K562 (cell line): ENCODE results near the gene ECI1. TPM values are rescaled to one million over a fixed set of nuclear protein-coding genes. Genes with fewer than 3 reads are reported as not detected.

Source experiments
- CBX1 ChIP-seq: sonication (generic); IDR thresholded peaks from 2 replicates; pipeline ENCODE4 v1.6.1; 2016; ENCODE audit warnings: antibody characterized with exemption, low read depth, mild to moderate bottlenecking
- ELF4 ChIP-seq: fragments of 450-650 bp; formaldehyde crosslinking; IDR thresholded peaks from 2 replicates; pipeline ENCODE4 v1.4.0; 2022; ENCODE audit warnings: missing genetic modification characterization
- FOXK2 ChIP-seq, 2 experiments: fragments of 450-650 bp; IDR thresholded peaks in 1 of 2; conservative IDR thresholded peaks in 1 of 2; 2 replicates each; pipeline ENCODE4 v1.6.1; 2016; ENCODE audit warnings: low read depth in 2 of 2, mild to moderate bottlenecking in 1 of 2
- KAT7 ChIP-seq: sonication (generic); formaldehyde crosslinking; IDR thresholded peaks from 2 replicates; pipeline ENCODE4 v1.8.0; 2022; ENCODE audit warnings: missing genetic modification reagents, mild to moderate bottlenecking, borderline replicate concordance
- KLF6 ChIP-seq: fragments of 250-450 bp; sonication (Bioruptor Pico); IDR thresholded peaks from 2 replicates; pipeline ENCODE4 v1.4.0; 2020; ENCODE audit warnings: mild to moderate bottlenecking, moderate library complexity, borderline replicate concordance
- MAFF ChIP-seq: IDR thresholded peaks from 2 replicates; pipeline ENCODE4 v1.6.1; 2012; ENCODE audit warnings: low read length, improper control_type of control experiment
- NFE2 ChIP-seq: IDR thresholded peaks from 2 replicates; pipeline ENCODE4 v1.6.1; 2014; ENCODE audit warnings: antibody characterized with exemption, low read depth
- SREBF1 ChIP-seq: fragments of 150-350 bp; IDR thresholded peaks from 2 replicates; pipeline ENCODE4 v1.6.1; 2014; ENCODE audit warnings: antibody characterized with exemption, low read depth, low read length, borderline replicate concordance
- TCF7L2 ChIP-seq: fragments of 150-350 bp; IDR thresholded peaks from 2 replicates; pipeline ENCODE4 v1.6.1; 2016; ENCODE audit warnings: low read depth, mild to moderate bottlenecking, low read length, moderate library complexity
- ZBTB7A ChIP-seq: IDR thresholded peaks from 2 replicates; pipeline ENCODE4 v1.6.1; 2011; ENCODE audit warnings: low read depth, mild to moderate bottlenecking, low read length, moderate library complexity, borderline replicate concordance; ENCODE audit not compliant: control insufficient read depth
- ZNF696 ChIP-seq: fragments of 250-450 bp; sonication (Bioruptor Pico); conservative IDR thresholded peaks from 2 replicates; pipeline ENCODE4 v1.4.0; 2020; ENCODE audit warnings: mild to moderate bottlenecking, moderate library complexity
- ZNF699 ChIP-seq: fragments of 250-450 bp; sonication (Bioruptor Pico); IDR thresholded peaks from 2 replicates; pipeline ENCODE4 v1.8.0; 2021; ENCODE audit warnings: mild to moderate bottlenecking, moderate library complexity; ENCODE audit not compliant: insufficient replicate concordance
- ZNF766 ChIP-seq: fragments of 200-800 bp; sonication (Bioruptor generic); conservative IDR thresholded peaks from 2 replicates; pipeline ENCODE4 v1.6.1; 2016; ENCODE audit warnings: missing genetic modification characterization, missing compliant biosample characterization
- polyA plus RNA-seq, 8 experiments: library from polyadenylated mRNA; depleted of rRNA in 4 of 8; stranded (reverse) in 5 of 8; unstranded in 3 of 8; fragments of >200 nt; fragmentation: Nextera tagmentation in 2 of 8; fragmentation: Illumina TruSeq in 1 of 8; extraction: Ambion mirVana in 2 of 8; extraction: Trizol in 1 of 8; gene quantifications; 2 replicates each; pipeline versions ENCODE4 v1.2.1 to v1.2.3, GENCODE V29; 2011 to 2014; ENCODE audit warnings: inconsistent platforms in 1 of 8, missing spikeins in 1 of 8
- total RNA-seq, 7 experiments: library from RNA; depleted of rRNA in 6 of 7; stranded (reverse); fragments of >200 nt in 6 of 7; fragmentation: Illumina TruSeq in 2 of 7; extraction: Trizol in 2 of 7; gene quantifications; 2 replicates each; pipeline versions ENCODE4 v1.2.1 to v1.2.3, GENCODE V29; 2011 to 2021; ENCODE audit warnings: low replicate concordance in 1 of 7
- TF ChIP-seq, protein P1 (sequence below): fragments of 450-650 bp; IDR thresholded peaks from 2 replicates; pipeline ENCODE4 v1.6.1; 2016; ENCODE audit warnings: low read depth
- TF ChIP-seq, protein P2 (sequence below): fragments of 250-450 bp; sonication (Bioruptor Pico); IDR thresholded peaks from 2 replicates; pipeline ENCODE4 v1.4.0; 2020; ENCODE audit warnings: mild to moderate bottlenecking, moderate library complexity
- TF ChIP-seq, protein P3 (sequence below): fragments of 250-450 bp; sonication (Bioruptor Pico); IDR thresholded peaks from 2 replicates; pipeline ENCODE4 v1.4.0; 2020; ENCODE audit warnings: mild to moderate bottlenecking

ECI1 gene
- total and polyA plus RNA-seq, 9 of the 15 experiments (the other 6 are each of a cell fraction or from before 2014, with no cell fraction given) = 4.7 to 189 (median 54.0) TPM

GRCh38 chr16:2267913-2268666, 16.7 kb upstream of the ECI1 start, which contains the start of gene RNPS1 (continued):
- TF ChIP-seq, protein P1, sequence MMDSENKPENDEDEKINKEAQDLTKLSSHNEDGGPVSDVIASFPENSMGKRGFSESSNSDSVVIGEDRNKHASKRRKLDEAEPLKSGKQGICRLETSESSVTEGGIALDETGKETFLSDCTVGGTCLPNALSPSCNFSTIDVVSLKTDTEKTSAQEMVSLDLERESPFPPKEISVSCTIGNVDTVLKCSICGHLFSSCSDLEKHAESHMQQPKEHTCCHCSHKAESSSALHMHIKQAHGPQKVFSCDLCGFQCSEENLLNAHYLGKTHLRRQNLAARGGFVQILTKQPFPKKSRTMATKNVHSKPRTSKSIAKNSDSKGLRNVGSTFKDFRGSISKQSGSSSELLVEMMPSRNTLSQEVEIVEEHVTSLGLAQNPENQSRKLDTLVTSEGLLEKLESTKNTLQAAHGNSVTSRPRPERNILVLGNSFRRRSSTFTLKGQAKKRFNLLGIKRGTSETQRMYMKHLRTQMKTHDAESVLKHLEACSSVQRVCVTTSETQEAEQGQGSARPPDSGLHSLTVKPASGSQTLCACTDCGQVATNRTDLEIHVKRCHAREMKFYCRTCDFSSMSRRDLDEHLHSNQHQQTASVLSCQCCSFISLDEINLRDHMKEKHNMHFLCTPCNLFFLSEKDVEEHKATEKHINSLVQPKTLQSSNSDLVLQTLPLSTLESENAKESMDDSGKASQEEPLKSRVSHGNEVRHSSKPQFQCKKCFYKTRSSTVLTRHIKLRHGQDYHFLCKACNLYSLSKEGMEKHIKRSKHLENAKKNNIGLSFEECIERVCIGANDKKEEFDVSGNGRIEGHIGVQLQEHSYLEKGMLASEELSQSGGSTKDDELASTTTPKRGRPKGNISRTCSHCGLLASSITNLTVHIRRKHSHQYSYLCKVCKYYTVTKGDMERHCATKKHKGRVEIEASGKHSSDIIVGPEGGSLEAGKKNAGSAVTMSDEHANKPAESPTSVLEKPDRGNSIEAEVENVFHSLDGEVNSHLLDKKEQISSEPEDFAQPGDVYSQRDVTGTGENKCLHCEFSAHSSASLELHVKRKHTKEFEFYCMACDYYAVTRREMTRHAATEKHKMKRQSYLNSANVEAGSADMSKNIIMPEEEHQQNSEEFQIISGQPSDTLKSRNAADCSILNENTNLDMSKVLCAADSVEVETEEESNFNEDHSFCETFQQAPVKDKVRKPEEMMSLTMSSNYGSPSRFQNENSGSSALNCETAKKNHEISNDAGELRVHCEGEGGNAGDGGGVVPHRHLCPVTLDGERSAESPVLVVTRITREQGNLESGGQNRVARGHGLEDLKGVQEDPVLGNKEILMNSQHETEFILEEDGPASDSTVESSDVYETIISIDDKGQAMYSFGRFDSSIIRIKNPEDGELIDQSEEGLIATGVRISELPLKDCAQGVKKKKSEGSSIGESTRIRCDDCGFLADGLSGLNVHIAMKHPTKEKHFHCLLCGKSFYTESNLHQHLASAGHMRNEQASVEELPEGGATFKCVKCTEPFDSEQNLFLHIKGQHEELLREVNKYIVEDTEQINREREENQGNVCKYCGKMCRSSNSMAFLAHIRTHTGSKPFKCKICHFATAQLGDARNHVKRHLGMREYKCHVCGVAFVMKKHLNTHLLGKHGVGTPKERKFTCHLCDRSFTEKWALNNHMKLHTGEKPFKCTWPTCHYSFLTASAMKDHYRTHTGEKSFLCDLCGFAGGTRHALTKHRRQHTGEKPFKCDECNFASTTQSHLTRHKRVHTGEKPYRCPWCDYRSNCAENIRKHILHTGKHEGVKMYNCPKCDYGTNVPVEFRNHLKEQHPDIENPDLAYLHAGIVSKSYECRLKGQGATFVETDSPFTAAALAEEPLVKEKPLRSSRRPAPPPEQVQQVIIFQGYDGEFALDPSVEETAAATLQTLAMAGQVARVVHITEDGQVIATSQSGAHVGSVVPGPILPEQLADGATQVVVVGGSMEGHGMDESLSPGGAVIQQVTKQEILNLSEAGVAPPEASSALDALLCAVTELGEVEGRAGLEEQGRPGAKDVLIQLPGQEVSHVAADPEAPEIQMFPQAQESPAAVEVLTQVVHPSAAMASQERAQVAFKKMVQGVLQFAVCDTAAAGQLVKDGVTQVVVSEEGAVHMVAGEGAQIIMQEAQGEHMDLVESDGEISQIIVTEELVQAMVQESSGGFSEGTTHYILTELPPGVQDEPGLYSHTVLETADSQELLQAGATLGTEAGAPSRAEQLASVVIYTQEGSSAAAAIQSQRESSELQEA = peak; percentile 32; the same call in 1 of the 2 replicates
- peak; percentile 61; the same call in 1 of the 2 replicates for TF ChIP-seq ELF4 (CRISPR knock-in tag)
- no peak for TF ChIP-seq ZNF699 (CRISPR knock-in tag)
- TF ChIP-seq, protein P2, sequence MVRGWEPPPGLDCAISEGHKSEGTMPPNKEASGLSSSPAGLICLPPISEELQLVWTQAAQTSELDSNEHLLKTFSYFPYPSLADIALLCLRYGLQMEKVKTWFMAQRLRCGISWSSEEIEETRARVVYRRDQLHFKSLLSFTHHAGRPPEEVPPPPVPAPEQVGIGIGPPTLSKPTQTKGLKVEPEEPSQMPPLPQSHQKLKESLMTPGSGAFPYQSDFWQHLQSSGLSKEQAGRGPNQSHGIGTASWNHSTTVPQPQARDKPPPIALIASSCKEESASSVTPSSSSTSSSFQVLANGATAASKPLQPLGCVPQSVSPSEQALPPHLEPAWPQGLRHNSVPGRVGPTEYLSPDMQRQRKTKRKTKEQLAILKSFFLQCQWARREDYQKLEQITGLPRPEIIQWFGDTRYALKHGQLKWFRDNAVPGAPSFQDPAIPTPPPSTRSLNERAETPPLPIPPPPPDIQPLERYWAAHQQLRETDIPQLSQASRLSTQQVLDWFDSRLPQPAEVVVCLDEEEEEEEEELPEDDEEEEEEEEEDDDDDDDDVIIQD (CRISPR knock-in tag) = no peak
- TF ChIP-seq, protein P3, sequence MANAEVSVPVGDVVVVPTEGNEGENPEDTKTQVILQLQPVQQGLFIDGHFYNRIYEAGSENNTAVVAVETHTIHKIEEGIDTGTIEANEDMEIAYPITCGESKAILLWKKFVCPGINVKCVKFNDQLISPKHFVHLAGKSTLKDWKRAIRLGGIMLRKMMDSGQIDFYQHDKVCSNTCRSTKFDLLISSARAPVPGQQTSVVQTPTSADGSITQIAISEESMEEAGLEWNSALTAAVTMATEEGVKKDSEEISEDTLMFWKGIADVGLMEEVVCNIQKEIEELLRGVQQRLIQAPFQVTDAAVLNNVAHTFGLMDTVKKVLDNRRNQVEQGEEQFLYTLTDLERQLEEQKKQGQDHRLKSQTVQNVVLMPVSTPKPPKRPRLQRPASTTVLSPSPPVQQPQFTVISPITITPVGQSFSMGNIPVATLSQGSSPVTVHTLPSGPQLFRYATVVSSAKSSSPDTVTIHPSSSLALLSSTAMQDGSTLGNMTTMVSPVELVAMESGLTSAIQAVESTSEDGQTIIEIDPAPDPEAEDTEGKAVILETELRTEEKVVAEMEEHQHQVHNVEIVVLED = peak; percentile 77
- TF ChIP-seq NFE2 = no peak
- peak; percentile 72; the same call in 1 of the 2 replicates for TF ChIP-seq ZBTB7A
- TF ChIP-seq FOXK2 (conservative IDR thresholded peaks at IDR 0.05 in 1 of 2, IDR thresholded peaks at IDR 0.05 in 1 of 2; ENCODE audit: low read depth in 2 of 2) = peak in 1 of 2 experiments; percentile 67; a peak in 3 of 4 replicates
- no peak for TF ChIP-seq TCF7L2
- no peak for TF ChIP-seq ZNF696 (CRISPR knock-in tag)
- peak; percentile 58; the same call in 1 of the 2 replicates for TF ChIP-seq KLF6 (CRISPR knock-in tag)
- no peak for TF ChIP-seq MAFF
- peak; percentile 57; the same call in 1 of the 2 replicates for TF ChIP-seq CBX1
- no peak; the same call in 1 of the 2 replicates for TF ChIP-seq KAT7
- no peak for TF ChIP-seq SREBF1
- 0 out of 2 replicates have a peak, but pooled peaks have one; percentile 17 for TF ChIP-seq ZNF766 (CRISPR knock-in tag)
